ENCODE measurements around the gene ALMS1. TPM values are rescaled to one million over a fixed set of nuclear protein-coding genes. Genes with fewer than 3 reads are reported as not detected.
"Not testable (repeated sequence)": the region's sequence is repeated elsewhere in the genome, so short reads cannot be mapped to it uniquely, and the experiment has no call there.

The ALMS1 gene
- total RNA-seq, 1 donor from 2014 or later, result 19.4 TPM

- Mint-ChIP-seq H3K27ac (no peak overlapping the region), H3K27me3 (ENCODE audit: insufficient read depth) (no peaks in the 10 kb centered on the region), H3K4me1 (ENCODE audit: low read depth) (no peaks in the 10 kb centered on the region), H3K4me3 (no peak overlapping the region), H3K36me3 (ENCODE audit: low read depth) (peaks cover 3% of the 10 kb centered on the region), H3K9me3 (no peaks in the 10 kb centered on the region)
- no peak for DNase-seq (ENCODE audit: low spot score)
- intact Hi-C loops (cut with micrococcal nuclease), result no loop called here
Measured at GRCh38 chr2:73418343-73418742, 32.7 kb downstream of the ALMS1 start.

GRCh38 chr2:73423913-73424312 lies 38.3 kb downstream of the ALMS1 start:
- Mint-ChIP-seq H3K9me3 (no peaks in the 10 kb centered on the region), H3K4me3 (no peak overlapping the region), H3K27me3 (ENCODE audit: insufficient read depth) (no peaks in the 10 kb centered on the region), H3K27ac (no peak overlapping the region), H3K4me1 (ENCODE audit: low read depth) (no peaks in the 10 kb centered on the region), H3K36me3 (ENCODE audit: low read depth) (peaks cover 17% of the 10 kb centered on the region)
- intact Hi-C loops (cut with micrococcal nuclease), result no loop called here
- no peak for DNase-seq (ENCODE audit: low spot score)

GRCh38 chr2:73426176-73426575 lies 40.5 kb downstream of the ALMS1 start:
- H3K27me3 Mint-ChIP-seq (ENCODE audit: insufficient read depth), result no peaks in the 10 kb centered on the region
- H3K4me3 Mint-ChIP-seq, result no peak overlapping the region
- H3K4me1 Mint-ChIP-seq (ENCODE audit: low read depth), result no peaks in the 10 kb centered on the region
- peaks cover 14% of the 10 kb centered on the region for H3K36me3 Mint-ChIP-seq (ENCODE audit: low read depth)
- no peak for DNase-seq (ENCODE audit: low spot score)
- intact Hi-C loops (cut with micrococcal nuclease), result no loop called here
- no peak overlapping the region for H3K27ac Mint-ChIP-seq
- no peaks in the 10 kb centered on the region for H3K9me3 Mint-ChIP-seq

GRCh38 chr2:73436019-73436418 lies 50.4 kb downstream of the ALMS1 start:
- Mint-ChIP-seq H3K27ac (no peak overlapping the region), H3K27me3 (ENCODE audit: insufficient read depth) (no peaks in the 10 kb centered on the region)

GRCh38 chr2:73444202-73444601 lies 58.6 kb downstream of the ALMS1 start:
- peaks cover 16% of the 10 kb centered on the region for H3K36me3 Mint-ChIP-seq (ENCODE audit: low read depth)
- intact Hi-C loops (cut with micrococcal nuclease), result no loop called here
- no peaks in the 10 kb centered on the region for H3K27me3 Mint-ChIP-seq (ENCODE audit: insufficient read depth)
- no peak for DNase-seq (ENCODE audit: low spot score)
- H3K9me3 Mint-ChIP-seq, result no peaks in the 10 kb centered on the region
- no peak overlapping the region for H3K27ac Mint-ChIP-seq
- peaks cover 3% of the 10 kb centered on the region for H3K4me1 Mint-ChIP-seq (ENCODE audit: low read depth)
- H3K4me3 Mint-ChIP-seq, result no peak overlapping the region

More at GRCh38 chr2:73436019-73436418, 50.4 kb downstream of the ALMS1 start:
- peaks cover 3% of the 10 kb centered on the region for H3K36me3 Mint-ChIP-seq (ENCODE audit: low read depth)
- no peak overlapping the region for H3K4me3 Mint-ChIP-seq
- no peaks in the 10 kb centered on the region for H3K4me1 Mint-ChIP-seq (ENCODE audit: low read depth)
- no peaks in the 10 kb centered on the region for H3K9me3 Mint-ChIP-seq
- intact Hi-C loops (cut with micrococcal nuclease), result no loop called here
- DNase-seq (ENCODE audit: low spot score), result no peak

GRCh38 chr2:73448856-73449255 lies 63.2 kb downstream of the ALMS1 start:
- peaks cover 18% of the 10 kb centered on the region for H3K36me3 Mint-ChIP-seq (ENCODE audit: low read depth)
- intact Hi-C loops (cut with micrococcal nuclease), result no loop called here
- no peak for DNase-seq (ENCODE audit: low spot score)
- H3K27ac Mint-ChIP-seq, result no peak overlapping the region
- no peak overlapping the region for H3K4me3 Mint-ChIP-seq
- H3K27me3 Mint-ChIP-seq (ENCODE audit: insufficient read depth), result no peaks in the 10 kb centered on the region
- no peaks in the 10 kb centered on the region for H3K4me1 Mint-ChIP-seq (ENCODE audit: low read depth)
- no peaks in the 10 kb centered on the region for H3K9me3 Mint-ChIP-seq

GRCh38 chr2:73449404-73449803 lies 63.8 kb downstream of the ALMS1 start:
- no peaks in the 10 kb centered on the region for H3K4me1 Mint-ChIP-seq (ENCODE audit: low read depth)
- DNase-seq (ENCODE audit: low spot score), result no peak
- no peak overlapping the region for H3K27ac Mint-ChIP-seq
- H3K4me3 Mint-ChIP-seq, result no peak overlapping the region
- intact Hi-C loops (cut with micrococcal nuclease), result no loop called here
- H3K36me3 Mint-ChIP-seq (ENCODE audit: low read depth), result peaks cover 19% of the 10 kb centered on the region
- no peaks in the 10 kb centered on the region for H3K9me3 Mint-ChIP-seq
- H3K27me3 Mint-ChIP-seq (ENCODE audit: insufficient read depth), result no peaks in the 10 kb centered on the region

- H3K27me3 Mint-ChIP-seq (ENCODE audit: insufficient read depth), result no peaks in the 10 kb centered on the region
- DNase-seq (ENCODE audit: low spot score), result no peak
- intact Hi-C loops (cut with micrococcal nuclease), result no loop called here
- H3K4me3 Mint-ChIP-seq, result no peak overlapping the region
- H3K4me1 Mint-ChIP-seq (ENCODE audit: low read depth), result no peaks in the 10 kb centered on the region
- H3K9me3 Mint-ChIP-seq, result no peaks in the 10 kb centered on the region
- no peak overlapping the region for H3K27ac Mint-ChIP-seq
- H3K36me3 Mint-ChIP-seq (ENCODE audit: low read depth), result peaks cover 22% of the 10 kb centered on the region
Measured at GRCh38 chr2:73451263-73451972, 65.8 kb downstream of the ALMS1 start.

GRCh38 chr2:73457982-73458381 lies 72.3 kb downstream of the ALMS1 start:
- Mint-ChIP-seq H3K9me3 (peaks cover 14% of the 10 kb centered on the region), H3K27me3 (ENCODE audit: insufficient read depth) (no peaks in the 10 kb centered on the region), H3K4me3 (no peak overlapping the region), H3K36me3 (ENCODE audit: low read depth) (peaks cover 19% of the 10 kb centered on the region), H3K27ac (no peak overlapping the region), H3K4me1 (ENCODE audit: low read depth) (no peaks in the 10 kb centered on the region)
- no peak for DNase-seq (ENCODE audit: low spot score)
- intact Hi-C loops (cut with micrococcal nuclease), result no loop called here

GRCh38 chr2:73462388-73462787 lies 76.8 kb downstream of the ALMS1 start:
- H3K27me3 Mint-ChIP-seq (ENCODE audit: insufficient read depth); H3K27ac Mint-ChIP-seq; intact Hi-C loops (cut with micrococcal nuclease); H3K4me3 Mint-ChIP-seq; H3K4me1 Mint-ChIP-seq (ENCODE audit: low read depth); DNase-seq (ENCODE audit: low spot score); H3K36me3 Mint-ChIP-seq (ENCODE audit: low read depth): not testable (repeated sequence)
- peaks cover 17% of the 10 kb centered on the region for H3K9me3 Mint-ChIP-seq

GRCh38 chr2:73468376-73468775 lies 82.7 kb downstream of the ALMS1 start:
- Mint-ChIP-seq H3K27me3 (ENCODE audit: insufficient read depth) (no peaks in the 10 kb centered on the region), H3K36me3 (ENCODE audit: low read depth) (no peaks in the 10 kb centered on the region), H3K4me3 (no peak overlapping the region), H3K4me1 (ENCODE audit: low read depth) (no peaks in the 10 kb centered on the region), H3K9me3 (no peaks in the 10 kb centered on the region), H3K27ac (no peak overlapping the region)
- intact Hi-C loops (cut with micrococcal nuclease), result no loop called here
- no peak for DNase-seq (ENCODE audit: low spot score)

- not testable (repeated sequence) for H3K36me3 Mint-ChIP-seq (ENCODE audit: low read depth); H3K27ac Mint-ChIP-seq
Measured at GRCh38 chr2:73483874-73484273, 98.2 kb downstream of the ALMS1 start.

GRCh38 chr2:73487112-73487657 lies 101.5 kb downstream of the ALMS1 start:
- no peak overlapping the region for H3K4me3 Mint-ChIP-seq
- intact Hi-C loops (cut with micrococcal nuclease), result no loop called here
- no peaks in the 10 kb centered on the region for H3K9me3 Mint-ChIP-seq
- H3K36me3 Mint-ChIP-seq (ENCODE audit: low read depth), result peaks cover 13% of the 10 kb centered on the region
- H3K27me3 Mint-ChIP-seq (ENCODE audit: insufficient read depth), result no peaks in the 10 kb centered on the region
- no peak for DNase-seq (ENCODE audit: low spot score)
- H3K4me1 Mint-ChIP-seq (ENCODE audit: low read depth), result peaks cover 8% of the 10 kb centered on the region
- no peak overlapping the region for H3K27ac Mint-ChIP-seq

More at GRCh38 chr2:73483874-73484273, 98.2 kb downstream of the ALMS1 start:
- H3K4me3 Mint-ChIP-seq; DNase-seq (ENCODE audit: low spot score); H3K4me1 Mint-ChIP-seq (ENCODE audit: low read depth); H3K9me3 Mint-ChIP-seq; H3K27me3 Mint-ChIP-seq (ENCODE audit: insufficient read depth); intact Hi-C loops (cut with micrococcal nuclease): not testable (repeated sequence)

Measured in activated T-helper 1 cell treated with anti-CD3 and anti-CD28 coated beads, Interleukin-12 subunit alpha, Interleukin-12 subunit beta, Interleukin-2, Interleukin-4 antibody, amounts not matched to agents 30 ng/mL and 10 ng/mL and 1 ng/mL, durations not matched to agents 14 hours and 24 hours and 36 hours (primary cell).